Fibroblast of gingiva (primary cell): ENCODE results near the gene SOBP.
A peak's percentile ranks its signal among the peaks of the same experiment; 100 is the strongest.
"Not testable (repeated sequence)": the region's sequence is repeated elsewhere in the genome, so short reads cannot be mapped to it uniquely, and the experiment has no call there.

Experiments used
- DNase-seq: peaks from one replicate; pipeline ENCODE4 v3.0.0-alpha.2; 2011; ENCODE audit warnings: low read depth

SOBP gene

DNA sequence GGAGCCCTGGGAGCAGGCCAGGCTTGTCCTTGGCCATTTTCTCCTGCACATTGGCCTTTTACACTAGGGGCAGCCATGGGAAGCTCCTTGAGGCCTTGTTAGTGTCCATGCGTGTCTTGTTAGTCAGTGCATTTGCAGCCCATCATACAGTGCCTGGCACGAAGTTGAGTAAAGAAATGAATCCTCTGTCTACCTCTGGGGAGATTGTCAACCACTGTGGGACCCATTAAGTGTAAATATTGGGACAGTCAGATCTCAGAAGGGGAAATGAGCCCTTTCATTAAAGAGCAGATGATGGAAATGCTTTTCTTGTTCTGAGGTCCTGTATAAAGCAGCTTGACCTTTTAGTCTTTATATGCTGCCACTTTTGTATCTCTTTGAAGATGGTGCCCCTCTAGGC, 33.9 kb downstream of the SOBP start:
- DNase-seq, result no peak

DNA sequence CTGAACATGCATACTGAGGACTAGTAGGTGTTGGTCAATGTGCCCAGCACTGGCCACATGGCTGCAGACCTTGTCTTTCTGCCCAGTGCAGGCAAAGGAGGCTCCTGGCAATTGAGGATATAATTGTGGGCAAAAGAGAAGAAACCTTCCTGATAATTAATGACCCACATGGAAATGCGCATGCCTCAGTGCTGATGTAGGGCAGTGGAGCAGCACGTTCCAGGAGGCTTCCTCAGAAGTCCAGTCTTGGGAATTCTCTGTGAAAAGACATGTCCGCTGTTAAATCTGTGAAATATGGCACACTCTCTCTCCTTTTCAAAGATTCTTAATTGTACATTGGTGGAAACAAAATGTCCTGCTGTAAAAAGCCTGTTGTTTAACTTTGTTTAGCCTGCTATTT, 34.7 kb downstream of the SOBP start:
- DNase-seq, result no peak

DNA sequence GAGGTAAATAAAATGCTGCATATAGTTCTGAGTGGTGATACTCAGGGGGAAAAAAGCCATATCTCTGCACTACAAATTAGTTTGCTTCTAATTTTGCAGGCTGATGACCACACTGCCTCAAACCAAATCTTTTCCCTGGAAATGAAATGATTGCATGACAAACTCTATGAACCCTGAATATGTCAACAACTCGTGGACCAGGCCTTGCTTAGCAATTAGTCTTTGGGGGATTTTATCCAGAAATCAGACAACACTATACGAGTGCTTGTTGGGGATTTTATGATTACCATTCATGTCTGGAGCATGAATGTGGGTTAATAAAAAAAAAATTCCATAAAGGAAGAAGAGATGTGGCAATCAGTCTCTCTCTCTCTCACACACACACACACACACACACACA, 42.0 kb downstream of the SOBP start:
- no peak for DNase-seq

DNA sequence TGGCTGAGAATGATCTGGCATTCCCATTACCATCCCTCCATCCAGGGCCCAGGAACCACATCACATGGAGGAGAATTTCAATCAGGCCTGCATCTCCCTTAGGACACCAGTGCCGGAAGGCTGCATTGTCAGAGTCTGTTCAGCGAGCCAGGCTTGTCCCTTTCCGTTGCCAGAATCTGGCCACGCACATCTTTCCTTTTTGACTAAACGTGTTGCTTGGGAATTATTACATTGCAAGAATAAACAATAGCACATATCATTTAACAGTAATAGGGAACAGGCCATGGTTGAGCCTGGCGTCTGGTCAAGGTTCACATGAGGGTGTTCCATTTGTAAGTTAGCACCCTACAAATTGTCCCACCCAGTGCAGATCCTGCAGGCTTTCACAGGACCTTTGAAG, 42.8 kb downstream of the SOBP start:
- DNase-seq, result peak; percentile 14

DNA sequence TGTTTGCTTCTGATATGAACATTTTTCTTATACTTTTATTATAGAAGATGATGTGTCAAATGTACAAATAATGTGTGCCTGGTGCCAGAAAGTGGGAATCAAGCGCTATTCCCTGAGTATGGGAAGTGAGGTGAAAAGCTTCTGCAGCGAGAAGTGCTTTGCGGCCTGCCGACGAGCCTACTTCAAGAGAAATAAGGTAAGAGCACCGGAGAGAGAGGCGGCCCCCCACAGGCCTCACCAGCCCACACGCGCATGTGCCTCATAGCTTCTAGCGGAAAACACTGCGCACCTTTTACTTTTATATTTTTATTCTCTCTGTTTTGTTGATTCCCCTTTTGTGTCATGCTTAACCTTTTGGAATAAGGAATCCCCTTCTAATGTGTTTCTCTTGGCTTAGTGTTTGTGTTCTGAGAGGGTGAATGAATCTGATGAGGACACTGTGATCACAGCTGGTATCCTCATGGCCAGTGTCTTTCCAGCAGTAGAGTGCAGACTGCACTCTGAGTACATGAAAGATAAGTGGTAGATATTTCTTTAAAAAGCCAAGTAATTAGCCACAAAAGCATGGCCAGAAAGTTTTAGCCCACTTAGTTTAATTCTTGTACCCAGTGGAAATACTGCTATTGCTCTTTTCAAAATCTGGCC, 43.6 kb downstream of the SOBP start:
- DNase-seq, result no peak

DNA sequence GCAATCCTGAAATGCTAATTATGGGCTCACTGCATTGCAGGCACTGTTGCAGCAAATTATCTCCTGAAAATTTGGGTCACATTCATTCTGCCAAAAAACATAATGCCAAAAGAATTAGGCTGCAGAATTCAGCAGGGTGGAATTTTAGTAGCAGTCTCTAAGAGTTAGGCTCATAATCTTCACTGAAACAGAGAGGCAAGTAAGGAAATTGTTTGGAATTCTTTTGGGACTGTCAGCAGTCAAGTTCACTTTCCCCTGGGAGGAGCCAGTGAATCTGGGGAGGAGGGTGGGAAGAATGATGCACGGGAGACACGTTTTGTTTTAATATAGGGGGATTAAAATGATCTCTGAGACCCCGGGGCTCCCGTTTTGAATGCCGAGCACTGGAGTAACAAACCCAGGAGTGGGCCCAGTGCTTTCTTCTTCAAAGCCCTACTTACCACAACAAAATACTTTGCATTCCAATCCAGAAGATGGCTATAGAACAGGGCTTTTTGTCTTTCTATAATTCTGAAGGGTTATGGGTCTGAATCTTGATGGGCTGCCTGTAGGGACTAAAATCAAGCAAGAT, 44.7 kb downstream of the SOBP start:
- no peak for DNase-seq

DNA sequence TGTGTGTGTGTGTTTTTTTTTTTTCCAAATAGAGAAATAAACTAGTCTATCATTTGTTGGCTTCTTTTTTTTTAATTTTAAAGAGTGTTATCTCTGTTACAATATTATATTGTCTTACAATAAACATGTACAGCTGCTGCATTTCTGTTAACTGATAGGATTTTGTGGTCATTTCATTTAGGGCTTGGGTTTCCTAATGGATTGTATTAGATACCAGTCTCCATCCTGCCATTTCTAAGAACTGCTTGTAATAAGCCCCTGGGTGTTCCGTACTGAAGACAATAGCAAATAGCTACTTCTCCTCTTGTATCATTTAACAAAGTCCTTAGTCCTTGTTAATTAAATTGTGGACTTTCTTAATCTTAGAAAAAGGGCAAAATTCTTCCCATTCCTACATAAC, 45.7 kb downstream of the SOBP start:
- DNase-seq, result no peak

DNA sequence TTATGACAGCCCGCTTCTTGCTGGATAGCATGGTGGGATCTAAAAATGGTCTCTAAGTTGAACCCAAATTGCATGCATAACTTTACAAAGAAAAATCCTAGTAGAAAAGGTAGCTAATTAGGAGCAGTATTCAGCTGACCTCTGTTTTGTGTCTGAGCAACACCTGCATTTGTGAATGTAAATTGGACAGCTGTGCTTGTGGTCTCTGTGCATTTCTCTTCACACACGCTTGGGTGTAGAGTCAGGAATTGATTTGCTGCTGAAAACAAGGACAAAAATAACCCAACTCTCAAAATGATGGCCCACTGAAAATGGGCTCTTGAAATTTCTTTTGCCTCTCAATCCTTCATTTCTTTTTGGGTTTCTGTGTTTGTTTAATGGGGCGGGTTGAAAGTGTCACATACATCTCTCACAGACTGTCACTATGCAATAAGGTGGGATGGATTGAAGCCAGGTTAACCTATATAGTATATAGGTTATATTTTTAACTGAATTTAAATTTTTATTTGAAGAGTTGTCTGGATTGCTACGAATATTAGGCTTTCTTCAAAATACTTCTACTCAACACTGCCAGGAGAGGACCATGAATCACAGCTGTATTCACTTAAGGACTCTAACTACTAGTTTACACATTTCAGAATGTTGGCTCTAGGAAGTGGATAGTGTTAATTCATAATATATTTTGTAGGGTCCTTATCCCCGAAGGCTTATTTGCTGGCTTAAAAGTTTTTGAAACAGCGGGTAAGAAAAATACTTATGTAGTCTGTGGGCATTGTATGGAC, 46.5 kb downstream of the SOBP start:
- no peak for DNase-seq

DNA sequence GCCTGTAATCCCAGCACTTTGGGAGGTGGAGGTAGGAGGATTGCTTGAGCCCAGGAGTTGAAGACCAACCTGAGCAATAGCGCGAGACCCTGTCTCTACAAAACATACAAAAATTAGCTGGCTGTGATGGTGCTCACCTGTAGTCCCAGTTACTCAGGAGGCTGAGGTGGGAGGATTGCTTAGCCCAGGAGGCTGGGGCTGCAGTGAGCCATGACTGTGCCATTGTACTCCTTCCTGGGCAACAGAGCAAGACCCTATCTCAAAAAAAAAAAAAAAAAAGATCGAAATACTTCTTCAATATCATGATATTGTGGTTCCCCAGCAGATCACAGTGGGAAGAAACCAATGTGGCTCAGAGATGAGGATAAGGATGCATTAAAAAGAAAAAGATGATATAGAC, 47.6 kb downstream of the SOBP start:
- no peak for DNase-seq

DNA sequence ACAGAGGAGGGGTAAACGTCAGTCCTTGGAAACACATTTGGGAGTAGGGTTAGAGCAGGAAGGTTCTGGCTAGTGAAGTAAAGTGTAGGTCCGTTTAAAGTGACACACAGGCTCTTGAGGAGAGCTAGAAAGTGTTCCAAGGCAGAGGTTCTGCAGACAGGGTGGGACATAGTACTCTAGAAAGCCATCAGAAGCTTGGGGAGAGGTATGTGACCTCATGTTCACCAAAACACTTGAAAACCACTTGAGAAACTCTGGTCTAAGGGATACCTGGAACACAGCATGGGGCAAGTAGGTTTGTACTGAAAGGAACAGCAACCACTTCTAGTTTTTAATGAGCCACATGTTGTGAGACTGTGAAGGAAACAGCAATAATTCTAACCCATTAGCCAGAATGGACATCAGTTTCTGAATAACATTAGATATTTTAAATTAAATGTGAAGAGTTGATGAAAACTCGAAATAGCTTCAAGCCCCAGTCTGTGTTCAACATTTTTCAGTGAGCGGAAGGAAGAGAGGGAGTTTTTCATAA, 49.0 kb downstream of the SOBP start:
- no peak for DNase-seq

DNA sequence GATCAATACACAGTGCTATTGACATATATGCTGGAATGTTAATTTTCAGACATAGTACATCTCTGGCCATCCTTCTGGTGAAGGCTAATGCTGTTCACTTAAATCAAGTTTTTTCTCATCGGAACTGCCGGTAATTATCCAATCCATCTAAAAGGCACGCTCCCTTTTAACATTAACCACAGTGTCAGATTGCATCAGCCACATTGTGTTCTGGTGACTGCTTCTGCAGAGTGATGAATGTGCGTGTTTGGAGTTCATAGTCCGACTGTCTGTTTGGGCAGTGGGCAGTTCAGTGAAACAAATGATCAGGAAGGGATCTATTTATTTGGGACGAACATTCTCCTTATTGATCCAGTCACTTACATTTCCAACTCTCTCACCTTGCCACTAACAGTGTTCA, 49.5 kb downstream of the SOBP start:
- no peak for DNase-seq

DNA sequence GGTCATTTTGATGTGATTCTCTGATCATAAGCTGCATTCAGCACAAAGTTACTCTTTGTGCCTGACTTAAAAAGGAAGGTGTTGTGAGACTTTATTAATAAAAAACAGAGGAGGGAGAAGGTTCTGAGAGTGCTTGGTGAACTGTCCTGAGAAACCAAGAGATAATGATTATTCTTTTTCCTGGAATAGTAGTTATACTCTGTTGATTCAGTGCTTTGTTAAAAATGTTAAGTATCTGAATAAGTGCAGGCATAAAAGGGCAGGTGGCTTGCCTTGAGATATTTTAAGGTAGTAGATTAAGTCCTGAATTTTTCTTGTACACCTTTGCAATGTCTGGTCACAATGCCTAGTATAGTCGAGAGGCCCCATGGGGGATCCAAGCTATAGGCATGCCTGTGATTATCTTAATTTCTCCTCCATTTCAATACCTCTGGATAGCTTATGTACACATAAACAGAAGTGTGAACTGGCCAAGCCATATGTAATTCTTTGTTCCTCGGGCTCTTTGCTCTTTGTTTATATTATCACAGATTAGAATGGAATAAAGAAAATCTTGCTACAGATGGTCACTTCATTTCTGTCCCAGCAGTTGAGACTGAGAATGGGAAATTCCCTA, 50.0 kb downstream of the SOBP start:
- DNase-seq, result no peak

DNA sequence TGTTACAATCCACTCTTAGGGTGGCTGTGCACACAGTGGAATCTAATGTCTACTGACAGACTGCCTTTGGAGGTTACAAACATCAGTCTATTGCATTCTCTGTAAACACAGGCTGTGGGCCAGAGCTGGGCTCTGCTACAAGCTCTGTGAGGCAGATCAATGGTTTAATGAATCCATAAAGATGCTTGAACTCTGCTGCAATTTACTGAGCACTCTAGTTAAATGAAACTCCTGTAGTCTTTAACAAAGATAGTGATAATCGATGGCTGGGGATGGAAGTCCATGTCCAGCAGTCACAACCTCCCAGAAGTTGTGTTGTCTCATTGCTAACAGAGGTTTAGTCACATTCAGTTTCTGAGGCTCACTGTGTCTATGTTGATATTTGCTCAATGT, 50.5 kb downstream of the SOBP start:
- no peak for DNase-seq

DNA sequence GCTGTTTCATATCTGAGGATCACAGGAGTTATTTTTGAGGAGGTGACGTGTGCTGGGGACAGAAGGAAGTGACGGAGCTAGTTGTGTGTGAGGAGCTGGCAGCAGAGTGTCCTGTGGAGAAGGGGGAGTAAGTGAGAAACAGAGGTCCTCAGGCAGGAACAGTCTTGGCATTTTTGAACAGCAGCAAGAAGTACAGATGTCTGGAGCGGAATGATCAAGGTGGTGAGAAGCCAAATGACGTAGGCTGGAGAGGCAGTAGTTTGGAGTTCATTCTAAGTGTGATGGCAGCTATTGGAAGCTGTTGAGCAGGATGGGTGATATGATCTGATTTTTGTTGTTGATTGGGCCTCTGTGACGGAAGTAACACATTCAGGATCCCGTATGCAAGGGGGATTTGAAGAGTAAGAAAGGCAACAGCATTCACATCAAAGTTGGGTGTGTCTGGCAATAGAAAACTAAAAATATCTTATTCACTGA, 52.3 kb downstream of the SOBP start:
- DNase-seq, result no peak

DNA sequence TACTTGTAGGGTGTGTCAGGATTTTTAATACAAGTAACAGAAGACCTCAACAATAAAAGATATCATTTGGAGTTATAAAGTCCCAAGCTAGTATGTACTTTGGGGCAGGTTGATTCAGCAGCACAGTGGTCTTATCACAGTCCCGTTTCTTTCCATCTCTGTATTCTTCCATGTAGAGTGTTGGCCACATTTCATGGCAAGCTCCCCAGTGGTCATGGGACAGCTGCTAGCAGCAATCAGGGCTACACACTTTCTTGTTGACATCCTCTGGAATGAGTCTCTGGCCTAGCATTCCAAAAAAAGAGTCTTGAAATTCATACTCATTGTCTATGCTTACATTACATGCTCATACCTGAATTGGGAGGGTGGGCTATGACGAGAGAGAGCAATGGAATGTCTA, 53.2 kb downstream of the SOBP start:
- DNase-seq, result no peak

DNA sequence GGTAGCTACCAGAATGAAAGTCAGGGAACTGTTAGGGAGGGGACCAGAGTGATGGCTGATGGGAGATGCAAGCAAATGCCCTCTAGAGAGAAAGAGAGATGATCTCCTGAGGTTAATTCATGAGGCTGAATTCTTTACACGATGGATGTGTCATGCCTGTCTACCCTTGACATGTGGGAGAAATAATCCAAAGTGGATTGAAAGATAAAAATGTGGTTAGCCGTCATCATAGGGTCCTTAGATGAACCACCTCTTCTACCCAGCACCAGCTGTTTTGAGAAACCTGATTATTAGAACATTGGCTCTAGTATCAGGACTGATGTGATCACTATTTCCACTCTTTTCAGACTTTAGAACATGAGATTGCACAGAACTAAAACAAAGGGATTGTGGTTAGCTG, 53.6 kb downstream of the SOBP start:
- no peak for DNase-seq

DNA sequence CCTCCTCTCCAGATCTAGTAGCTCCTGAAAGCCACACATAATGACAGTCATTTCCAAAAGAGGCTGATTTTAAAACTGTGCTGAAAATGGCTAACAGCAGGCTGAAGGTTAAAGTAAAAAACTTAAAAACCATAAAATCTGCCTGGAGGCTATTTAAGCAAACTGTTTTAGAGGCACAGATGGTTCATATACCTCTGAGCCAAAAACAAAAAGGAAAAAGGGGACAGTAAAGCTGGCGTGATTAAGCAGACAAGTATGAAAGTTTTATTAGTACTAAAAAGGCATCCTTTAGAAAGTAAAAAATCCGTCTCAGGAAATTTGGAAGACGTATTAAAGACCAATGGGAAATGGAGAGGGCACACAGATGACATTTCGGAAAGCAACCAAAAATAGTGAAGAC, 55.8 kb downstream of the SOBP start:
- no peak for DNase-seq

DNA sequence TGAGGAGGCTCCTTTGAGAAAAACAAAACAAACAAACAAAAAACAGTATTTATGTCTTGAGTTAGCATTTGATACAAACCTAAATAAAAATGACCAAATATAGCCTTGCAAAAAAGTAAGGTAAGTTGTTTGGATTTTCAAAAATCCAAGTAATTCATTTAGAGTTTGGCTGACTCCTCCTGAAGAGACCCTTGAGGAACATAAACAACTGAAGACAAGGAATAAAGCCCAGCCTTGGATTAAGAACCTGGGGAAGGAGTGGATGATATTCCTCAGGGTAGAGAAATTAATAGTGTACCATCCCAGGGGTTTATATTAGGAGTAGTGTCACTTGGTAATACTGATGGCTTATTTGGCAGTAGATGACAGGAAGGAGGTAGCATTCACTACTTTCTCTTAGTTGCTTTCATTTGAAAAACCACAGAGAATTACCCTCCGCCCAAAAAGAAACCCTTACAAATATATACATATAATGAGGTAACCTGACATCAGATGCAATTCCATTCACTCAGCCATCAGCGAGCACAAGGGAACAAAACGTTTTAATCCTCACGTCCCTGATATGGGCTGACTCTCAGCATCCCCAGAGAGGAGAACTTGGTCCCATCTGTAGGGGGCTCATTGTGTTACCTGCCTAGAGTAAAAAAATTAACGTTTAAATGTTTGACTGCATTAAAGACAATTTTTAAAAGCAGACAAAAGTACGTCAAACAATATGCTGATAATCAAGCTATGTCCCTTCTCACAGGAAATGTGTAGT, 57.0 kb downstream of the SOBP start:
- no peak for DNase-seq

DNA sequence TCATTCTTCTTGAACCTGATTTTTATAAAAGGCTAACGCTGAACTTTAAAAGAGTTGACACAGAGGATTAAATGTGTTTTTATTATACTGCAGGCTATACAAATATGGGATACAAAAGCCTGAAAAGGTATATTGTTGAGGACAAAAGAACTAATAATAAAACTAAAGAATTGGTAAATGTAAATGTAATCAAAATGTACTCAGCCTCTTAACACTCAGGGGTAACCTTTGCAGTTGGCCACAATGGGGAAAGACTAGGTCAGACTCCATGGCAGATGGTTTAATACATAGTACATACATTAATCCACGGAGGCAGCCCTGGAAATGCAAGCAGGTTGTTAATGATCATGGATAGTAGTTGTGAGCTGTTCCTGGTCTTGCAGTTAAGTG, 57.5 kb downstream of the SOBP start:
- no peak for DNase-seq

DNA sequence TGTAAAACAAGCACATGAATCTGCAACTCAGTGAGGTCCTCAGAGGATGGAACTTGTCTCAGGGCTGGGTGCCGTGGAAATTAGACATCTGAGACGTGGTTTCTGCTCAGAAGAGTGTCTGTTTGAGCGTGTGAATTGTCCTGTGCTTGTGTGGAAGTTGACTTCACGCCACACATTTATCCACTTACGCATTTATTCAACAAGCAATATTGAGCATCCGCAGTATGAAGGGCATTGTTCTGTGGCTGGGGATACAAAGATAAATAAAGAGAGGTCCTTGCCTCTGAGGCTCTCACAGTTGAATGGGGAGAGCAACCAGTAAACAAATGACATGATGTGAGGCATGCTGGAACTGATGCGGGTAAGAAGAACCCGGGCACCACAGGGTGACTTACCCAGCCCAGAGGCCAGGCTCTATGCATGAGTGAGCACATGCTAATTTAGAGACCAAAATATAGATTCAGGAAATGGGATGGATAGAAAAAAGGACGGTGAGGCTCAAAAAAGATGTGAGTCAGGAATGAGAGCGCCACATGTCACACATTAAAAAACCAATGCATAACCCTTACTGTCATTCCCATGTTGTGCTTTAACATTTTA, 60.4 kb downstream of the SOBP start:
- no peak for DNase-seq

DNA sequence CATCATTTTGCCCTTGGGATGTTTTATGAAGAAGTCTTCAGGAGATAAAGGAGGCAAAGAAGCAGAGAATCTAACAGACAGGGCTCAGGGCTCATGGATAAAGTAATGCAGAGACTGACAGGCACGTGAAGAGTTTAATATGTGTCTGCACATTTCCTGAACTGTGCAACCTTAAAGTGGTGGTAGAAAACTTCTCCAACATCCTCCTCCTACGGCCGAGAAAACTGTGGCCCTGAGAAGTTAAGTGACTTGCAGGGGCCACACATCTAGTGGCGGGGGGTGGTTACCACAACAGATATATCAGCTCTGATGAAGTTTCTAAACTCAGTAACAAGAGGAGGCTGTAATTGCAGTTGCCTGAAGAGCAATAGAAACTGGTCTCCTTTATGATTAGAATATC, 61.0 kb downstream of the SOBP start:
- no peak for DNase-seq

DNA sequence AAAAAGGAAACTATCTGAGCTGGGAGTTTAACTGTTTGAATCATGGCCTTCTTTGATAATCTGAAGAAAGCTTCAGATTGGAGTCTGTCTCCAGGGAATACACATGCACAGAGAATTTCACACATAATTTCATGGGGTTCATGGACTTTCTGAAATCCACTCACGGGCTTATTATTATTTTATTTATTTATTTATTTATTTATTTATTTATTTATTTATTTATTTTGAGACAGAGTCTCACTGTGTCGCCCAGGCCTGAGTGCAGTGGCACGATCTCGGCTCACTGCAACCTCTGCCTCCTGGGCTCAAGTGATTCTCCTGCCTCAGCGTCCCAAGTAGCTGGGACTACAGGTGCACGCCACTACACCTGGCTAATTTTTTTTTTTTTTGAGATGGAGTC, 63.2 kb downstream of the SOBP start:
- not testable (repeated sequence) for DNase-seq
